ENCODE results near the gene SKIDA1.

SKIDA1 gene

DNA sequence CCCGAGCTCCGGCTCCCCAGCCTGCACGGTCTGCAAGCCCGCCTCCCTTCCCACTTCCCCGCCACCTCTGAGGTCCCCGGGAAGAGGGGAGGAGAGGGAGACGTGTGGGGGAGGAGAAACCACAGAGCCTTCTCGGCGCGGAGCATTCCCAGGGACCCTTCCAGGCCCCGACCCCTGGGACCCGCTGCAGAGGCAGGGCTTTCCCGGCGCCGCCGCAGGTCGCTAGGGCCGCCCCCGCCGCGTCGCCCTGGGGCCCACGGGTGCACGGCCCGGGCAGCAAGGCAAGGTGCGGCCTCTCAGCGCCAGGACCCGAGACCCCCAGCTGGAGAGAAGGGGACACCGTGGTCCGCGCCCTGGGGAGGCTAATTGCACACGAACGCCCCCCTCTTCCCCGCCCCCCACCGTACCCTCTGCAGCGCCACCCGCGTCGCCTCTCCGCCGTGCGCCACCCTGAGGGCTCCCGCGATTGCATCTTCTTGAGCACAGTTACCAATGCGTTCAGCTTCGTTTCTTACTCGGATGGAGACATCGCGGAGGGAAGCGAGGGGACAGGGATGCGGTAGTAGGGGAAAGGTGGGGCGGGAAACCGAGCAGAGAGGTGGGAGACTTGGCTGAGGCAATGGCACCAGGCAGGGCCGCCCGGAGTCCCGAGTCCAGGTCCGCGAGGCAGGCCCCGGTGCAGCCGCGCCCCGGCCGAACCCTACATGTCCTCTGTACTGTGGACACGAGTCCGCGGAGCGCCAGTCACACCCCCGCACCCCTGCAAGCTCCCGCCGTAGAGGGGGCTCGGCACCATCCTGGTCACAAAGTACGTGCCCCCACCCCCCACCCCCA is 28.9 kb downstream of the SKIDA1 start:
- TF ChIP-seq, protein P1, sequence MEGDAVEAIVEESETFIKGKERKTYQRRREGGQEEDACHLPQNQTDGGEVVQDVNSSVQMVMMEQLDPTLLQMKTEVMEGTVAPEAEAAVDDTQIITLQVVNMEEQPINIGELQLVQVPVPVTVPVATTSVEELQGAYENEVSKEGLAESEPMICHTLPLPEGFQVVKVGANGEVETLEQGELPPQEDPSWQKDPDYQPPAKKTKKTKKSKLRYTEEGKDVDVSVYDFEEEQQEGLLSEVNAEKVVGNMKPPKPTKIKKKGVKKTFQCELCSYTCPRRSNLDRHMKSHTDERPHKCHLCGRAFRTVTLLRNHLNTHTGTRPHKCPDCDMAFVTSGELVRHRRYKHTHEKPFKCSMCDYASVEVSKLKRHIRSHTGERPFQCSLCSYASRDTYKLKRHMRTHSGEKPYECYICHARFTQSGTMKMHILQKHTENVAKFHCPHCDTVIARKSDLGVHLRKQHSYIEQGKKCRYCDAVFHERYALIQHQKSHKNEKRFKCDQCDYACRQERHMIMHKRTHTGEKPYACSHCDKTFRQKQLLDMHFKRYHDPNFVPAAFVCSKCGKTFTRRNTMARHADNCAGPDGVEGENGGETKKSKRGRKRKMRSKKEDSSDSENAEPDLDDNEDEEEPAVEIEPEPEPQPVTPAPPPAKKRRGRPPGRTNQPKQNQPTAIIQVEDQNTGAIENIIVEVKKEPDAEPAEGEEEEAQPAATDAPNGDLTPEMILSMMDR (IDR thresholded peaks at IDR 0.05; ENCODE audit: low read depth, low read length, poor library complexity, severe bottlenecking), result peak; percentile 84
- TF ChIP-seq EZH2phosphoT487 (IDR thresholded peaks at IDR 0.05; ENCODE audit: borderline replicate concordance, low read length), result no peak
- peaks cover 77% of the 10 kb centered on the region for H3K27me3 ChIP-seq (ENCODE audit: control insufficient read depth, low read length)
- no peaks in the 10 kb centered on the region for H3K9me3 ChIP-seq (ENCODE audit: control insufficient read depth, insufficient read depth, low read length)
- peaks cover 34% of the 10 kb centered on the region for H3K4me1 ChIP-seq (ENCODE audit: control insufficient read depth, low read length)
- peak overlapping the region; percentile 97 for H3K4me2 ChIP-seq (ENCODE audit: low read length)
- peak overlapping the region; percentile 44 for H3K27ac ChIP-seq (ENCODE audit: low read depth, low read length)
- no peaks in the 10 kb centered on the region for H3K9me2 ChIP-seq (replicated peaks; ENCODE audit: control insufficient read depth, low read length)
- no peaks in the 10 kb centered on the region for H3K36me3 ChIP-seq (ENCODE audit: control insufficient read depth, low read length)
- peak overlapping the region; percentile 79 for H3K4me3 ChIP-seq (ENCODE audit: low read length)
- no peaks in the 10 kb centered on the region for H3K79me2 ChIP-seq (ENCODE audit: control insufficient read depth, low read length)
- 0 out of 2 replicates have a peak, but pooled peaks cover 4% of the 10 kb centered on the region for H3F3A ChIP-seq (ENCODE audit: control insufficient read depth, insufficient read depth)
- no peaks in the 10 kb centered on the region for H4K20me1 ChIP-seq (ENCODE audit: control insufficient read depth, insufficient read depth, low read depth, low read length)

DNA sequence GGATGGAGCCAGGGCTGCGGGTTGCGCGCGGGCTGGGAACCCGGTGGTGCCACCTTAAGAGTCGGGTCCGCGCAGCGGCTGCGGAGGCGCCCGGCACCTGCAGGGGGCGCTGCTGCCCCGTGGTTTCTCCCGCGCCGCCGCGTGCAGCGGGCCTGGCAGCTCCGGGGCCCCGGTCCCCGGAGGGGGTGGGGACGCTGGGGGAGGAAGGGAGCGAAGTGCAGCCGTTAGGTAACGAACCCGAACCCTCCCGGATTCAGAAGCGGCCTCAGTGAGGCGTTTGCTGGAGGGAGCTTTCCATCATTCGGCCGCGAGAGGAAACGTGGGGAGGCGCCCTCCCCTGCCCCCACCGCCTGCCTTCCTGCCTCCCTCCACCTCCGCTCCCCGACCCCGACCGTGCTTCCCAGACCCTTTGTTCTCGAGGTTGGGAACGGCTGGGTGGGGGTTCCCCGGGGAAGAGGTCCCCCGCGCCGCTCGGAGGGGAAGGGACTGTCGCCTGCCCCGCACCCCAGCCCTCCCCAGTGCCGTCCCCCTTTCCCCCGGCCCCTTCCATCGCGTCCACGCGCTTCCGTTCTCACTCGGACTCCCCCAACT is 29.6 kb downstream of the SKIDA1 start:
- peak overlapping the region; percentile 97 for H3K4me2 ChIP-seq (ENCODE audit: low read length)
- TF ChIP-seq EZH2phosphoT487 (IDR thresholded peaks at IDR 0.05; ENCODE audit: borderline replicate concordance, low read length), result no peak
- TF ChIP-seq, protein P1 (IDR thresholded peaks at IDR 0.05; ENCODE audit: low read depth, low read length, poor library complexity, severe bottlenecking), result peak; percentile 93
- no peaks in the 10 kb centered on the region for H3K36me3 ChIP-seq (ENCODE audit: control insufficient read depth, low read length)
- H3K4me3 ChIP-seq (ENCODE audit: low read length), result peak overlapping the region; percentile 79
- peaks cover 34% of the 10 kb centered on the region for H3K4me1 ChIP-seq (ENCODE audit: control insufficient read depth, low read length)
- no peaks in the 10 kb centered on the region for H4K20me1 ChIP-seq (ENCODE audit: control insufficient read depth, insufficient read depth, low read depth, low read length)
- no peaks in the 10 kb centered on the region for H3K79me2 ChIP-seq (ENCODE audit: control insufficient read depth, low read length)
- H3K27ac ChIP-seq (ENCODE audit: low read depth, low read length), result peak overlapping the region; percentile 44
- H3K9me3 ChIP-seq (ENCODE audit: control insufficient read depth, insufficient read depth, low read length), result no peaks in the 10 kb centered on the region
- H3K27me3 ChIP-seq (ENCODE audit: control insufficient read depth, low read length), result peaks cover 69% of the 10 kb centered on the region
- H3F3A ChIP-seq (ENCODE audit: control insufficient read depth, insufficient read depth), result 0 out of 2 replicates have a peak, but pooled peaks cover 4% of the 10 kb centered on the region
- H3K9me2 ChIP-seq (replicated peaks; ENCODE audit: control insufficient read depth, low read length), result no peaks in the 10 kb centered on the region

DNA sequence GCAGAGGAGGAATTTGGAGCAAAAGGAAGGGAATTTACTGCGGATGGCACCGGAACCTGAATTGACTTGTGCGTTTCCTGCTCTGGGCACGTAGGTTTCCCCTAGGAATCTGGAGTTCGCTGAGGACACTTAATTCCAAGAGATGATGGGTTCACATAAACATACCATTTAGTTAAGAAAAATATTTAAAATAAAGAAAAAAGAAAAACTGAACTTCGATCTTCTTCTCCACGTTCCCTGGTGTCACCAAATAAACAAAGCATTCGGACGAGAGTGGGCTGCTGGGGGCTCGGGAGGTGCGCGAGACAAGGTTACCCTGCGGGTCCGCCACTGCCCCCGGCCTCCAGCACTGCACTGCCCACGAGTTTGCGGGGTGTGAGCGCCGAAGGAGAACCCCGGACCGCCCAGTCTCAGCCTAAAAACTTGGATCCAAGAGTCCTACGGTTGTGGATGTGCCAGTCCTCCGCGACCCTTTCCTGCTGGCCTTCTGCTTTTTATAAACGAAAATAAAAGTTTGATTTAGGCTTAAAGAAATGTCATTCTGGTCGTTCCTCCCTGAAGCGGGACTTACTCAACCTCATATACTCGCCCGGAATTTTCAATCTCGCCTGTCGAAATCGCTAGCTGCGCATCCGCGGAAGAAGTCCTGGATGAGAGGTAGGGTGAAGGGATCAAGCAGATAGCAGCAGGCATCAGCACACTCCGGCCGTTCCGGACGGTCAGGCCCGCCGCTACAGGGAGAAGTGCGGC is 30.3 kb downstream of the SKIDA1 start:
- peak; percentile 99; the same call in 1 of the 2 replicates for TF ChIP-seq EZH2phosphoT487 (IDR thresholded peaks at IDR 0.05; ENCODE audit: borderline replicate concordance, low read length)
- TF ChIP-seq, protein P1 (IDR thresholded peaks at IDR 0.05; ENCODE audit: low read depth, low read length, poor library complexity, severe bottlenecking), result no peak
- H3K9me2 ChIP-seq (replicated peaks; ENCODE audit: control insufficient read depth, low read length), result no peaks in the 10 kb centered on the region
- peaks cover 69% of the 10 kb centered on the region for H3K27me3 ChIP-seq (ENCODE audit: control insufficient read depth, low read length)
- H3F3A ChIP-seq (ENCODE audit: control insufficient read depth, insufficient read depth), result 0 out of 2 replicates have a peak, but pooled peaks cover 4% of the 10 kb centered on the region
- H3K36me3 ChIP-seq (ENCODE audit: control insufficient read depth, low read length), result no peaks in the 10 kb centered on the region
- peak overlapping the region; percentile 97 for H3K4me2 ChIP-seq (ENCODE audit: low read length)
- peak overlapping the region; percentile 79 for H3K4me3 ChIP-seq (ENCODE audit: low read length)
- no peaks in the 10 kb centered on the region for H3K9me3 ChIP-seq (ENCODE audit: control insufficient read depth, insufficient read depth, low read length)
- no peaks in the 10 kb centered on the region for H4K20me1 ChIP-seq (ENCODE audit: control insufficient read depth, insufficient read depth, low read depth, low read length)
- peaks cover 33% of the 10 kb centered on the region for H3K4me1 ChIP-seq (ENCODE audit: control insufficient read depth, low read length)
- no peak overlapping the region for H3K27ac ChIP-seq (ENCODE audit: low read depth, low read length)
- no peaks in the 10 kb centered on the region for H3K79me2 ChIP-seq (ENCODE audit: control insufficient read depth, low read length)
